K562 (cell line): ENCODE results near the gene PPT2. TPM values are rescaled to one million over a fixed set of nuclear protein-coding genes. Genes with fewer than 3 reads are reported as not detected.

ENCODE experiments used
- ATAC-seq: fragments of 200-7000 bp; cut with Tn5 transposase; 3 replicates; pipeline ENCODE4 v1.9.1; 2020; ENCODE audit warnings: moderate library complexity
- BruUV-seq: library from RNA; stranded (reverse); fragments of 400-500 nt; replicated peaks from 2 replicates; lab custom pipeline; 2021; lab: Mats Ljungman, UMichigan
- CTCF ChIA-PET: fragments of 300-600 bp; formaldehyde crosslinking; extraction: SDS; loops from one replicate; lab custom pipeline; 2021; ENCODE audit warnings: low intra/inter-chr PET ratio; lab: Yijun Ruan, JAX
- POLR2A ChIA-PET: fragments of 300-600, 350-650 bp; sonication (Branson Sonifier 250); formaldehyde crosslinking; extraction: SDS; loops from one replicate; lab custom pipeline; 2021; ENCODE audit warnings: antibody characterized with exemption, inconsistent platforms; lab: Yijun Ruan, JAX
- DNase-seq, 4 experiments: peaks; one replicate each; pipeline versions ENCODE4 v3.0.0 to v3.0.0-alpha.2; 2011 to 2018; ENCODE audit warnings: low spot score in 3 of 4, mixed read lengths in 3 of 4; ENCODE audit errors: extremely low read depth in 1 of 4
- FAIRE-seq: peaks from 2 replicates; lab custom pipeline; 2011; peaks lifted over from hg19 to GRCh38; lab: Jason Lieb, UNC
- H2AFZ ChIP-seq: 2 replicates; pipeline ENCODE4 v1.6.0; 2011; ENCODE audit warnings: low read depth, low read length, control low read depth, inconsistent platforms
- H3K27ac ChIP-seq: fragments of 200-600 bp; 3 replicates; pipeline ENCODE4 v1.8.0; 2011; ENCODE audit warnings: low read depth, mild to moderate bottlenecking, control low read depth, inconsistent platforms, low read length, moderate library complexity, mixed read lengths; ENCODE audit errors: extremely low read depth
- H3K27me3 ChIP-seq, 2 experiments: fragments of 300-600 bp in 1 of 2; 2 replicates in 1 of 2; 3 replicates in 1 of 2; pipeline versions ENCODE4 v1.6.0 to v1.8.0; 2011; ENCODE audit warnings: inconsistent platforms in 2 of 2, low read length in 2 of 2, mild to moderate bottlenecking in 1 of 2, mixed read lengths in 1 of 2, moderate library complexity in 1 of 2; ENCODE audit not compliant: control insufficient read depth in 2 of 2, insufficient read depth in 2 of 2
- H3K36me3 ChIP-seq: fragments of 300-600 bp; 3 replicates; pipeline ENCODE4 v1.8.0; 2011; ENCODE audit warnings: mild to moderate bottlenecking, low read length, inconsistent platforms; ENCODE audit not compliant: control insufficient read depth, insufficient read depth
- H3K4me1 ChIP-seq, 2 experiments: fragments of 200-600 bp in 1 of 2; replicated peaks in 1 of 2; 2 replicates in 1 of 2; 3 replicates in 1 of 2; pipeline versions ENCODE4 v1.5.1 to v1.8.0; 2011; ENCODE audit warnings: inconsistent platforms in 2 of 2, low read length in 2 of 2, mild to moderate bottlenecking in 1 of 2, mixed read lengths in 1 of 2, moderate library complexity in 1 of 2; ENCODE audit not compliant: control insufficient read depth in 2 of 2, insufficient read depth in 2 of 2
- H3K4me2 ChIP-seq: 2 replicates; pipeline ENCODE4 v1.6.1; 2011; ENCODE audit warnings: low read length, control low read depth, inconsistent platforms, mixed read lengths; ENCODE audit not compliant: insufficient read depth
- H3K4me3 ChIP-seq: fragments of 200-600 bp; sonication (generic), shearing (Covaris generic); 2 replicates; pipeline ENCODE4 v1.5.1; 2016; ENCODE audit warnings: control low read depth, inconsistent platforms
- H3K79me2 ChIP-seq: fragments of 200-600 bp; 3 replicates; pipeline ENCODE4 v1.8.0; 2011; ENCODE audit warnings: low read length, inconsistent platforms; ENCODE audit not compliant: control insufficient read depth, insufficient read depth
- H3K9ac ChIP-seq, 2 experiments: 2 replicates each; pipeline versions ENCODE4 v1.6.0 to v1.6.1; 2011; ENCODE audit warnings: low read depth in 2 of 2, low read length in 2 of 2, control low read depth in 1 of 2, inconsistent platforms in 1 of 2, mild to moderate bottlenecking in 1 of 2, mixed read lengths in 1 of 2; ENCODE audit not compliant: insufficient read depth in 1 of 2
- H3K9me1 ChIP-seq: one replicate; pipeline ENCODE4 v1.6.0; 2011; ENCODE audit warnings: inconsistent platforms, mild to moderate bottlenecking, low read length, moderate library complexity; ENCODE audit not compliant: control insufficient read depth, insufficient read depth
- H3K9me3 ChIP-seq: replicated peaks from 2 replicates; pipeline ENCODE4 v1.5.1; 2011; ENCODE audit warnings: low read depth, low read length, inconsistent platforms; ENCODE audit not compliant: control insufficient read depth, insufficient read depth
- H4K20me1 ChIP-seq: replicated peaks from 2 replicates; pipeline ENCODE4 v1.6.1; 2011; ENCODE audit warnings: low read length, inconsistent platforms, mixed read lengths; ENCODE audit not compliant: control insufficient read depth, insufficient read depth
- ARID1B ChIP-seq: fragments of 450-650 bp; IDR thresholded peaks from 2 replicates; pipeline ENCODE4 v1.6.1; 2016; ENCODE audit warnings: antibody characterized with exemption, mild to moderate bottlenecking, inconsistent platforms
- ARNT ChIP-seq, 2 experiments: fragments of 450-650 bp; IDR thresholded peaks; 2 replicates each; pipeline ENCODE4 v1.6.1; 2016; ENCODE audit warnings: mild to moderate bottlenecking in 1 of 2
- BCOR ChIP-seq: fragments of 450-650 bp; IDR thresholded peaks from 2 replicates; pipeline ENCODE4 v1.6.1; 2016
- CHD2 ChIP-seq: IDR thresholded peaks from 2 replicates; pipeline ENCODE4 v1.6.1; 2011; ENCODE audit warnings: low read depth, low read length
- CXXC5 ChIP-seq: fragments of 250-450 bp; sonication (Bioruptor Pico); IDR thresholded peaks from 2 replicates; pipeline ENCODE4 v1.8.0; 2022; ENCODE audit warnings: inconsistent platforms, mild to moderate bottlenecking, moderate library complexity
- DACH1 ChIP-seq: fragments of 450-650 bp; IDR thresholded peaks from 2 replicates; pipeline ENCODE4 v1.6.1; 2018; ENCODE audit not compliant: partially characterized antibody
- EHMT2 ChIP-seq: fragments of 450-650 bp; IDR thresholded peaks from 2 replicates; pipeline ENCODE4 v1.6.1; 2018; ENCODE audit warnings: antibody characterized with exemption
- MEF2A ChIP-seq: IDR thresholded peaks from 2 replicates; pipeline ENCODE4 v1.6.1; 2011; ENCODE audit warnings: low read depth, mild to moderate bottlenecking, low read length, moderate library complexity; ENCODE audit not compliant: control insufficient read depth
- MYBL2 ChIP-seq, 2 experiments: fragments of 450-650 bp in 1 of 2; sonication (generic) in 1 of 2; formaldehyde crosslinking in 1 of 2; IDR thresholded peaks; 2 replicates each; pipeline versions ENCODE4 v1.6.1 to v1.8.1; 2017 to 2022; ENCODE audit warnings: borderline replicate concordance in 1 of 2, inconsistent platforms in 1 of 2, low read depth in 1 of 2, mild to moderate bottlenecking in 1 of 2, missing genetic modification reagents in 1 of 2, moderate library complexity in 1 of 2
- NCOA6 ChIP-seq: fragments of 450-650 bp; IDR thresholded peaks from 2 replicates; pipeline ENCODE4 v1.6.1; 2017; ENCODE audit warnings: mild to moderate bottlenecking
- SMARCA4 ChIP-seq: fragments of 450-650 bp; IDR thresholded peaks from 2 replicates; pipeline ENCODE4 v1.6.1; 2016
- SREBF2 ChIP-seq: sonication (generic); formaldehyde crosslinking; IDR thresholded peaks from 2 replicates; pipeline ENCODE4 v1.4.0; 2020; ENCODE audit warnings: mild to moderate bottlenecking, missing genetic modification reagents
- TAF7 ChIP-seq: fragments of 450-650 bp; IDR thresholded peaks from 2 replicates; pipeline ENCODE4 v1.6.1; 2016; ENCODE audit warnings: missing genetic modification characterization, missing compliant biosample characterization
- TRIM24 ChIP-seq, 2 experiments: fragments of 450-650 bp; IDR thresholded peaks; 2 replicates each; pipeline ENCODE4 v1.6.1; 2016
- ZNF384 ChIP-seq: IDR thresholded peaks from 2 replicates; pipeline ENCODE4 v1.6.1; 2012; ENCODE audit warnings: low read depth, low read length, improper control_type of control experiment
- WGBS: fragments of 100-300 bp; shearing (Covaris generic); methylation state at CpG from one replicate; pipeline ENCODE4 v1.1.6; 2016; ENCODE audit warnings: low coverage, mixed read lengths; ENCODE audit not compliant: insufficient coverage; ENCODE audit errors: missing lambda C conversion rate; 5-methylcytosine and 5-hydroxymethylcytosine counted together
- in situ Hi-C: fragments of 300-500 bp; cut with MboI; formaldehyde crosslinking; loops from 4 replicates; pipeline ENCODE4 v1.15.0; 2018; ENCODE audit warnings: inconsistent platforms, mixed read lengths
- intact Hi-C: fragments of 100-400 bp; cut with micrococcal nuclease; formaldehyde crosslinking; loops from 2 replicates; pipeline ENCODE4 v1.14.2; 2022
- polyA plus RNA-seq, 8 experiments: library from polyadenylated mRNA; depleted of rRNA in 4 of 8; stranded (reverse) in 5 of 8; unstranded in 3 of 8; fragments of >200 nt; fragmentation: Nextera tagmentation in 2 of 8; fragmentation: Illumina TruSeq in 1 of 8; extraction: Ambion mirVana in 2 of 8; extraction: Trizol in 1 of 8; gene quantifications; 2 replicates each; pipeline versions ENCODE4 v1.2.1 to v1.2.3, GENCODE V29; 2011 to 2014; ENCODE audit warnings: inconsistent platforms in 1 of 8, missing spikeins in 1 of 8
- total RNA-seq, 7 experiments: library from RNA; depleted of rRNA in 6 of 7; stranded (reverse); fragments of >200 nt in 6 of 7; fragmentation: Illumina TruSeq in 2 of 7; extraction: Trizol in 2 of 7; gene quantifications; 2 replicates each; pipeline versions ENCODE4 v1.2.1 to v1.2.3, GENCODE V29; 2011 to 2021; ENCODE audit warnings: low replicate concordance in 1 of 7
- TF ChIP-seq, protein P1 (sequence below): fragments of 450-650 bp; IDR thresholded peaks from 2 replicates; pipeline ENCODE4 v1.6.1; 2016; ENCODE audit warnings: antibody characterized with exemption
- TF ChIP-seq, protein P2 (sequence below): fragments of 250-450 bp; sonication (Bioruptor Pico); IDR thresholded peaks from 2 replicates; pipeline ENCODE4 v1.5.0; 2022; ENCODE audit warnings: mild to moderate bottlenecking
- TF ChIP-seq, protein P3 (sequence below): fragments of 450-650 bp; formaldehyde crosslinking; IDR thresholded peaks from 2 replicates; pipeline ENCODE4 v1.4.0; 2020; ENCODE audit warnings: mild to moderate bottlenecking, moderate library complexity
- TF ChIP-seq, protein P4 (sequence below): fragments of 450-650 bp; formaldehyde crosslinking; IDR thresholded peaks from 2 replicates; pipeline ENCODE4 v1.4.0; 2020; ENCODE audit warnings: mild to moderate bottlenecking, moderate library complexity

The PPT2 gene
- total and polyA plus RNA-seq, 9 of the 15 experiments (the other 6 are each of a cell fraction or from before 2014, with no cell fraction given), result 27.4 to 98.8 (median 69.9) TPM

DNA sequence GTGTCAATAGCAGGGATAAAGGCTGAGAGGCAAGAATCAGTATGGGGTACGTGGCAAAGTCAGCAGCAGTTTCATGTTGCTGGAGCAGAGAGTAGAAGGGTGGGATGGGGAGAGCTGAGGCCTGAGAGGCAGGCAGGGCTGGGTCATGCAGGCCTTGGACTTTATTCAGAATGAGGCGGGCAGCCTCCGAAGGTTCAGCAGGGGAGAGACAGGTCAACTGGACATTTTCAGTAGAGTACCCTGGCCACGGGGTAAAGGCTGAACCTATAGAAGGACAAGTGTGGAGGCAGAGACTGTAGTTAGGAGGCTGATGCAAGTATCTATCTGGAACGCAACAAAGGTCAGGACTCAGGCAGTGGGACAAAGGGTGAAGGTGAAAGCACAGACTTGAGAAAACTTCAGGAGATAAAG lies 56.3 kb downstream of the PPT2 start:
- ChIA-PET CTCF (no interaction called here), POLR2A (no interaction called here)
- no peaks in the 10 kb centered on the region for H3K9me3 ChIP-seq
- peak overlapping the region in 1 of 2 experiments; percentile 39; a peak in 1 of 4 replicates for H3K9ac ChIP-seq
- intact Hi-C loops (no loop called here), in situ Hi-C loops (no loop called here)
- H3K27ac ChIP-seq, result no peak overlapping the region; the same call in 2 of the 3 replicates
- 39% methylated on average over 5 of the region's 5 CpGs for WGBS
- peak overlapping the region; percentile 30; the same call in 1 of the 2 replicates for H2AFZ ChIP-seq
- H4K20me1 ChIP-seq, result no peaks in the 10 kb centered on the region
- DNase-seq, result no peak
- no peaks in the 10 kb centered on the region for H3K79me2 ChIP-seq
- H3K4me2 ChIP-seq, result no peak overlapping the region
- FAIRE-seq, result no peak
- H3K27me3 ChIP-seq, result peaks cover 0 to 14% of the 10 kb centered on the region in 2 experiments; a peak in 2 of 5 replicates
- H3K9me1 ChIP-seq, result no peaks in the 10 kb centered on the region
- ATAC-seq, result peak; percentile 69
- H3K36me3 ChIP-seq, result no peaks in the 10 kb centered on the region
- no TSS peak for BruUV-seq
- H3K4me3 ChIP-seq, result no peak overlapping the region
- peaks cover 3 to 6% of the 10 kb centered on the region in 2 experiments; a peak in 4 of 5 replicates for H3K4me1 ChIP-seq
- TF ChIP-seq CXXC5 (0 out of 2 replicates have a peak, but pooled peaks have one; percentile 15), EHMT2 (no peak), TRIM24 (IDR thresholded peaks at IDR 0.05) (peak; percentile 63 to 66; a peak in 2 of 4 replicates), MEF2A (no peak), ZNF384 (no peak), BCOR (no peak), CHD2 (no peak), NCOA6 (no peak), TAF7 (tag) (0 out of 2 replicates have a peak, but pooled peaks have one; percentile 35), SREBF2 (CRISPR knock-in tag) (no peak), MYBL2 (IDR thresholded peaks at IDR 0.05; ENCODE audit: low read depth) (no peak), MYBL2 (CRISPR knock-in tag; IDR thresholded peaks at IDR 0.05; ENCODE audit: borderline replicate concordance) (no peak), ARNT (IDR thresholded peaks at IDR 0.05) (no peak), SMARCA4 (no peak), ARID1B (no peak), DACH1 (no peak)
- TF ChIP-seq, protein P1, sequence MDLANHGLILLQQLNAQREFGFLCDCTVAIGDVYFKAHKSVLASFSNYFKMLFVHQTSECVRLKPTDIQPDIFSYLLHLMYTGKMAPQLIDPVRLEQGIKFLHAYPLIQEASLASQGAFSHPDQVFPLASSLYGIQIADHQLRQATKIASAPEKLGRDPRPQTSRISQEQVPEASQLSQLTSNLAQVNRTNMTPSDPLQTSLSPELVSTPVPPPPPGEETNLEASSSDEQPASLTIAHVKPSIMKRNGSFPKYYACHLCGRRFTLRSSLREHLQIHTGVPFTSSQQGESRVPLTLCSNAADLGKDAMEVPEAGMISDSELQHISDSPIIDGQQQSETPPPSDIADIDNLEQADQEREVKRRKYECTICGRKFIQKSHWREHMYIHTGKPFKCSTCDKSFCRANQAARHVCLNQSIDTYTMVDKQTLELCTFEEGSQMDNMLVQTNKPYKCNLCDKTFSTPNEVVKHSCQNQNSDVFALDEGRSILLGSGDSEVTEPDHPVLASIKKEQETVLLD, result no peak
- TF ChIP-seq, protein P2, sequence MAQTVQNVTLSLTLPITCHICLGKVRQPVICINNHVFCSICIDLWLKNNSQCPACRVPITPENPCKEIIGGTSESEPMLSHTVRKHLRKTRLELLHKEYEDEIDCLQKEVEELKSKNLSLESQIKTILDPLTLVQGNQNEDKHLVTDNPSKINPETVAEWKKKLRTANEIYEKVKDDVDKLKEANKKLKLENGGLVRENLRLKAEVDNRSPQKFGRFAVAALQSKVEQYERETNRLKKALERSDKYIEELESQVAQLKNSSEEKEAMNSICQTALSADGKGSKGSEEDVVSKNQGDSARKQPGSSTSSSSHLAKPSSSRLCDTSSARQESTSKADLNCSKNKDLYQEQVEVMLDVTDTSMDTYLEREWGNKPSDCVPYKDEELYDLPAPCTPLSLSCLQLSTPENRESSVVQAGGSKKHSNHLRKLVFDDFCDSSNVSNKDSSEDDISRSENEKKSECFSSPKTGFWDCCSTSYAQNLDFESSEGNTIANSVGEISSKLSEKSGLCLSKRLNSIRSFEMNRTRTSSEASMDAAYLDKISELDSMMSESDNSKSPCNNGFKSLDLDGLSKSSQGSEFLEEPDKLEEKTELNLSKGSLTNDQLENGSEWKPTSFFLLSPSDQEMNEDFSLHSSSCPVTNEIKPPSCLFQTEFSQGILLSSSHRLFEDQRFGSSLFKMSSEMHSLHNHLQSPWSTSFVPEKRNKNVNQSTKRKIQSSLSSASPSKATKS, result no peak
- TF ChIP-seq, protein P3, sequence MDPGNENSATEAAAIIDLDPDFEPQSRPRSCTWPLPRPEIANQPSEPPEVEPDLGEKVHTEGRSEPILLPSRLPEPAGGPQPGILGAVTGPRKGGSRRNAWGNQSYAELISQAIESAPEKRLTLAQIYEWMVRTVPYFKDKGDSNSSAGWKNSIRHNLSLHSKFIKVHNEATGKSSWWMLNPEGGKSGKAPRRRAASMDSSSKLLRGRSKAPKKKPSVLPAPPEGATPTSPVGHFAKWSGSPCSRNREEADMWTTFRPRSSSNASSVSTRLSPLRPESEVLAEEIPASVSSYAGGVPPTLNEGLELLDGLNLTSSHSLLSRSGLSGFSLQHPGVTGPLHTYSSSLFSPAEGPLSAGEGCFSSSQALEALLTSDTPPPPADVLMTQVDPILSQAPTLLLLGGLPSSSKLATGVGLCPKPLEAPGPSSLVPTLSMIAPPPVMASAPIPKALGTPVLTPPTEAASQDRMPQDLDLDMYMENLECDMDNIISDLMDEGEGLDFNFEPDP (CRISPR knock-in tag), result no peak
- TF ChIP-seq, protein P4, sequence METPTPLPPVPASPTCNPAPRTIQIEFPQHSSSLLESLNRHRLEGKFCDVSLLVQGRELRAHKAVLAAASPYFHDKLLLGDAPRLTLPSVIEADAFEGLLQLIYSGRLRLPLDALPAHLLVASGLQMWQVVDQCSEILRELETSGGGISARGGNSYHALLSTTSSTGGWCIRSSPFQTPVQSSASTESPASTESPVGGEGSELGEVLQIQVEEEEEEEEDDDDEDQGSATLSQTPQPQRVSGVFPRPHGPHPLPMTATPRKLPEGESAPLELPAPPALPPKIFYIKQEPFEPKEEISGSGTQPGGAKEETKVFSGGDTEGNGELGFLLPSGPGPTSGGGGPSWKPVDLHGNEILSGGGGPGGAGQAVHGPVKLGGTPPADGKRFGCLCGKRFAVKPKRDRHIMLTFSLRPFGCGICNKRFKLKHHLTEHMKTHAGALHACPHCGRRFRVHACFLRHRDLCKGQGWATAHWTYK (CRISPR knock-in tag), result no peak
